Fibroblast of lung (primary cell): ENCODE results near the gene PSAP.

Experiments
- CTCF ChIP-seq, 2 donors: IDR thresholded peaks in 1 of 2; conservative IDR thresholded peaks in 1 of 2; 1 replicate in 1 of 2; 2 replicates in 1 of 2; pipeline ENCODE4 v1.5.1; 2011 to 2012; ENCODE audit warnings: low read length in 2 of 2, control low read depth in 1 of 2, inconsistent platforms in 1 of 2, low read depth in 1 of 2, mild to moderate bottlenecking in 1 of 2
- EZH2 ChIP-seq: IDR thresholded peaks from 2 replicates; pipeline ENCODE4 v1.5.1; 2012; ENCODE audit warnings: low read length, control low read depth, mild to moderate bottlenecking; ENCODE audit errors: missing control alignments

- TF ChIP-seq CTCF (conservative IDR thresholded peaks at IDR 0.05 in 1 of 2, IDR thresholded peaks at IDR 0.05 in 1 of 2; ENCODE audit: low read depth in 1 of 2, low read length in 2 of 2), result no peak
- TF ChIP-seq EZH2, result no peak
Observed at GRCh38 chr10:71814922-71815411, 36.1 kb downstream of the PSAP start.
